GM10248 (cell line): ENCODE results near the gene PYROXD2.

ENCODE experiments used
- CTCF ChIA-PET: fragments of 300-600 bp; sonication (Branson Sonifier 250); formaldehyde crosslinking; extraction: SDS; loops from one replicate; lab custom pipeline; 2021; ENCODE audit warnings: antibody characterized with exemption; lab: Yijun Ruan, JAX
- POLR2A ChIA-PET: fragments of 350-650 bp; sonication (Branson Sonifier 250); formaldehyde crosslinking; extraction: SDS; loops from one replicate; lab custom pipeline; 2020; ENCODE audit warnings: antibody characterized with exemption; lab: Yijun Ruan, JAX
- DNase-seq: peaks from one replicate; pipeline ENCODE4 v3.0.0; 2012; ENCODE audit errors: extremely low spot score
- CTCF ChIP-seq: IDR thresholded peaks from 2 replicates; pipeline ENCODE4 v1.5.1; 2012; ENCODE audit warnings: mild to moderate bottlenecking, low read depth; ENCODE audit errors: extremely low read depth, missing control alignments, control extremely low read depth

Gene PYROXD2

GRCh38 chr10:98450618-98451017 is 35.6 kb upstream of the PYROXD2 start:
- no peak for TF ChIP-seq CTCF
- CTCF ChIA-PET: interaction anchor here (0.7 kb wide), 1 partner anchor 16 kb away, joined by 3 read pairs; no protein-coding TSS in a partner anchor
- POLR2A ChIA-PET: no interaction called here
- DNase-seq: no peak

GRCh38 chr10:98449287-98449686 is 34.3 kb upstream of the PYROXD2 start:
- TF ChIP-seq CTCF: no peak
- CTCF ChIA-PET: no interaction called here
- DNase-seq: no peak
- POLR2A ChIA-PET: no interaction called here

- CTCF ChIA-PET: interaction anchor here (1.2 to 3.2 kb wide), 4 partner anchors 11 to 276 kb away, joined by 3 to 10 read pairs (median 6); no protein-coding TSS in a partner anchor
- no peak for TF ChIP-seq CTCF
- POLR2A ChIA-PET: interaction anchor here (0.7 kb wide), 1 partner anchor 11 kb away, joined by 3 read pairs; no protein-coding TSS in a partner anchor
Observed at GRCh38 chr10:98446661-98447221, 31.8 kb upstream of the PYROXD2 start, which contains the start of gene HPS1. TSS of gene HPS1 (minus strand) at chr10:98446935. CDS start at chr10:98443240, 3,695 bp downstream.

GRCh38 chr10:98446151-98446660 is 31.2 kb upstream of the PYROXD2 start:
- no peak for DNase-seq
- ChIA-PET POLR2A (interaction anchor here (0.6 to 0.7 kb wide), 2 partner anchors 12 to 1070 kb away, joined by 3 read pairs; no protein-coding TSS in a partner anchor), CTCF (interaction anchor here (0.6 to 3.2 kb wide), 9 partner anchors 11 to 276 kb away, joined by 3 to 12 read pairs (median 3); no protein-coding TSS in a partner anchor)
- TF ChIP-seq CTCF: no peak

More at GRCh38 chr10:98446661-98447221, 31.8 kb upstream of the PYROXD2 start, which contains the start of gene HPS1:
- peak; percentile 95 for DNase-seq

- POLR2A ChIA-PET: no interaction called here
- no peak for DNase-seq
- TF ChIP-seq CTCF: no peak
- CTCF ChIA-PET: interaction anchor here (0.7 to 3.2 kb wide), 7 partner anchors 10 to 275 kb away, joined by 3 to 12 read pairs (median 3); no protein-coding TSS in a partner anchor
Observed at GRCh38 chr10:98445200-98445812, 30.3 kb upstream of the PYROXD2 start.

- ChIA-PET POLR2A (no interaction called here), CTCF (interaction anchor here (1.3 to 3.2 kb wide), 4 partner anchors 9 to 22 kb away, joined by 5 to 12 read pairs (median 9); no protein-coding TSS in a partner anchor)
- TF ChIP-seq CTCF: no peak
- no peak for DNase-seq
Observed at GRCh38 chr10:98444314-98445006, 29.5 kb upstream of the PYROXD2 start.
